Gastroesophageal sphincter (tissue), 3 donors: Measurements from ENCODE around the gene CLN6.

Source experiments
- CTCF ChIP-seq, 4 experiments: fragments of 200-600 bp in 2 of 4; fragments of 450-650 bp in 2 of 4; sonication (generic) in 1 of 4; IDR thresholded peaks; one replicate each; pipeline ENCODE4 v1.5.1; 2017 to 2019; ENCODE audit warnings: antibody characterized with exemption in 4 of 4, mild to moderate bottlenecking in 2 of 4, moderate library complexity in 2 of 4
- POLR2A ChIP-seq, 2 donors: fragments of 450-650 bp; IDR thresholded peaks; one replicate each; pipeline ENCODE4 v1.6.1; 2017; ENCODE audit warnings: antibody characterized with exemption in 2 of 2, mild to moderate bottlenecking in 2 of 2, moderate library complexity in 1 of 2
- POLR2AphosphoS5 ChIP-seq: sonication (generic); formaldehyde crosslinking; IDR thresholded peaks from one replicate; pipeline ENCODE4 v1.6.1; 2017; ENCODE audit warnings: antibody characterized with exemption

- TF ChIP-seq CTCF (IDR thresholded peaks at IDR 0.05) (no peak), POLR2A (IDR thresholded peaks at IDR 0.05) (no peak), POLR2AphosphoS5 (no peak)
Observed at GRCh38 chr15:68261241-68261640, 31.7 kb upstream of the CLN6 start.
